Esophagus squamous epithelium (tissue), 4 donors: Measurements from ENCODE around the gene TFDP3.

Source experiments
- POLR2A ChIP-seq, 4 donors: fragments of 450-650 bp; IDR thresholded peaks; one replicate each; pipeline ENCODE4 v1.6.1; 2017; ENCODE audit warnings: antibody characterized with exemption in 4 of 4, mild to moderate bottlenecking in 4 of 4, moderate library complexity in 3 of 4
- TF ChIP-seq, protein P1 (sequence below), 6 experiments: fragments of 450-650 bp in 4 of 6; fragments of 200-600 bp in 2 of 6; sonication (generic) in 2 of 6; IDR thresholded peaks; one replicate each; pipeline ENCODE4 v1.5.1; 2016 to 2019; ENCODE audit warnings: antibody characterized with exemption in 6 of 6, mild to moderate bottlenecking in 4 of 6, moderate library complexity in 4 of 6

- TF ChIP-seq, protein P1, sequence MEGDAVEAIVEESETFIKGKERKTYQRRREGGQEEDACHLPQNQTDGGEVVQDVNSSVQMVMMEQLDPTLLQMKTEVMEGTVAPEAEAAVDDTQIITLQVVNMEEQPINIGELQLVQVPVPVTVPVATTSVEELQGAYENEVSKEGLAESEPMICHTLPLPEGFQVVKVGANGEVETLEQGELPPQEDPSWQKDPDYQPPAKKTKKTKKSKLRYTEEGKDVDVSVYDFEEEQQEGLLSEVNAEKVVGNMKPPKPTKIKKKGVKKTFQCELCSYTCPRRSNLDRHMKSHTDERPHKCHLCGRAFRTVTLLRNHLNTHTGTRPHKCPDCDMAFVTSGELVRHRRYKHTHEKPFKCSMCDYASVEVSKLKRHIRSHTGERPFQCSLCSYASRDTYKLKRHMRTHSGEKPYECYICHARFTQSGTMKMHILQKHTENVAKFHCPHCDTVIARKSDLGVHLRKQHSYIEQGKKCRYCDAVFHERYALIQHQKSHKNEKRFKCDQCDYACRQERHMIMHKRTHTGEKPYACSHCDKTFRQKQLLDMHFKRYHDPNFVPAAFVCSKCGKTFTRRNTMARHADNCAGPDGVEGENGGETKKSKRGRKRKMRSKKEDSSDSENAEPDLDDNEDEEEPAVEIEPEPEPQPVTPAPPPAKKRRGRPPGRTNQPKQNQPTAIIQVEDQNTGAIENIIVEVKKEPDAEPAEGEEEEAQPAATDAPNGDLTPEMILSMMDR (IDR thresholded peaks at IDR 0.05), result no peak
- no peak for TF ChIP-seq POLR2A (IDR thresholded peaks at IDR 0.05)
Measured at GRCh38 chrX:133267621-133268020, 49.5 kb upstream of the TFDP3 start.
